Ovary (tissue), 10 donors: ENCODE data around the gene PPP2R5A. TPM values are rescaled to one million over a fixed set of nuclear protein-coding genes. Genes with fewer than 3 reads are reported as not detected.

ENCODE experiments used
- DNase-seq, 5 donors: peaks; one replicate each; pipeline ENCODE4 v3.0.0-alpha.2; 2019 to 2020
- H3K27ac ChIP-seq, 2 donors: fragments of 200-600 bp; one replicate each; pipeline versions ENCODE4 v1.5.1 to v1.8.0; 2019 to 2022
- H3K27me3 ChIP-seq: fragments of 200-600 bp; one replicate; pipeline ENCODE4 v1.8.0; 2022
- H3K36me3 ChIP-seq: fragments of 200-600 bp; sonication (generic); one replicate; pipeline ENCODE4 v1.5.1; 2019
- H3K4me1 ChIP-seq: one replicate; pipeline ENCODE4 v1.8.1; 2013; ENCODE audit warnings: mild to moderate bottlenecking, moderate library complexity; ENCODE audit not compliant: insufficient read depth
- H3K4me3 ChIP-seq: fragments of 200-600 bp; sonication (generic); one replicate; pipeline ENCODE4 v1.5.1; 2017
- H3K9me3 ChIP-seq, 2 donors: fragments of 200-600 bp in 1 of 2; sonication (generic) in 1 of 2; one replicate each; pipeline versions ENCODE4 v1.5.1 to v1.8.1; 2013 to 2019; ENCODE audit warnings: mild to moderate bottlenecking in 1 of 2, moderate library complexity in 1 of 2
- CTCF ChIP-seq, 3 donors: fragments of 450-650 bp in 2 of 3; fragments of 200-600 bp in 1 of 3; IDR thresholded peaks; one replicate each; pipeline versions ENCODE4 v1.5.1 to v1.8.0; 2016 to 2022; ENCODE audit warnings: antibody characterized with exemption in 3 of 3, mild to moderate bottlenecking in 1 of 3
- EP300 ChIP-seq: sonication (generic); formaldehyde crosslinking; IDR thresholded peaks from one replicate; pipeline ENCODE4 v1.6.1; 2017; ENCODE audit warnings: antibody characterized with exemption
- POLR2A ChIP-seq: fragments of 450-650 bp; IDR thresholded peaks from one replicate; pipeline ENCODE4 v1.6.1; 2017; ENCODE audit warnings: antibody characterized with exemption, mild to moderate bottlenecking, moderate library complexity
- WGBS, 3 donors: extraction: QIAGEN DNeasy Blood & Tissue Kit in 1 of 3; methylation state at CpG; one replicate each; pipeline versions ENCODE4 v1.1.5 to v1.1.7; 2013 to 2017; 5-methylcytosine and 5-hydroxymethylcytosine counted together
- intact Hi-C, 4 donors: fragments of 100-400 bp; cut with DNase I; formaldehyde crosslinking; loops; one replicate each; pipeline versions ENCODE4 v1.11.0 to v1.15.1; 2022 to 2023
- long read RNA-seq, 3 donors: library from polyadenylated mRNA in 2 of 3; unstranded in 2 of 3; transcript quantifications; one replicate each; pipeline ENCODE4 v2.0.0 and lab custom pipeline, GENCODE V29; 2021 to 2026
- polyA plus RNA-seq, 2 donors: library from polyadenylated mRNA; stranded (reverse); fragments of 200-250 nt in 1 of 2; fragments of 350-450 nt in 1 of 2; fragmentation: Illumina TruSeq in 1 of 2; extraction: RNeasy Lipid Tissue Mini Kit (QIAGEN cat#74804) in 1 of 2; gene quantifications; one replicate each; pipeline ENCODE4 v1.2.3, GENCODE V29; 2013 to 2014
- total RNA-seq, 7 donors: library from RNA; depleted of rRNA in 2 of 7; stranded (reverse); fragments of >200 nt in 2 of 7; fragmentation: NEBNext Ultra II Directional in 3 of 7; extraction: Animal tissue kit (Norgen Biotek cat#: 25700) in 3 of 7; gene quantifications; one replicate each; pipeline versions ENCODE4 v1.1.0 to v1.2.4, GENCODE V29; 2016 to 2023
- donor health status: DM: no; HTN: no; CAD: no; lungs with moderate emphysema.
- donor health status: DM: no; HTN: no; CAD: no.
- donor health status: Bipolar disorder and iron deficiency.
- donor health status: DM: yes; HTN: yes; CAD: no.
- donor health status: DM: no; HTN: no; CAD: no.
- donor health status: DM: yes; HTN: yes; CAD: no.

PPP2R5A gene
- total RNA-seq (10 to 100 TPM; 17.4 to 20.9 (median 19.0) TPM), polyA plus RNA-seq (10 to 100 TPM; 16.6 to 34.3 TPM)
- long read RNA-seq, donor 1, partial matches to known transcripts: 1 of 2 reads
- long read RNA-seq, donor 1, other reads (novel, unspliced or antisense): 0 of 2 reads
- long read RNA-seq, donor 2, partial matches to known transcripts: 16 of 18 reads
- long read RNA-seq, donor 2, other reads (novel, unspliced or antisense): 0 of 18 reads
- long read RNA-seq, donor 3, transcript PPP2R5A-201 (13 exons, 3,128 nt): major isoform, 17 of 25 reads
- long read RNA-seq, donor 3, partial matches to known transcripts: 5 of 25 reads
- long read RNA-seq, donor 3, other reads (novel, unspliced or antisense): 3 of 25 reads

GRCh38 chr1:212284744-212285684 lies at the start of gene PPP2R5A:
PPP2R5A (plus strand) TSS chr1:212285410; CDS start chr1:212286111, 701 bp downstream.
- peak within 1 kb of the TSS; percentile 91 for H3K4me3 ChIP-seq
- intact Hi-C loops: loop anchor here in 2 of 4 donors (10.0 kb wide), 2 partner anchors 170 to 320 kb away; partner anchors contain the start of gene ATF3 (in 1 of the 2)
- H3K27ac ChIP-seq: peak within 1 kb of the TSS; percentile 93 to 94
- TF ChIP-seq CTCF (IDR thresholded peaks at IDR 0.05) (no peak), EP300 (peak; percentile 51), POLR2A (peak; percentile 84)
- H3K4me1 ChIP-seq: peaks cover 4% of the 10 kb centered on the region
- no peaks in the 10 kb centered on the region for H3K9me3 ChIP-seq
- WGBS, 3 donors: 0% methylated on average over 72 to 92 of the region's 92 CpGs
- H3K27me3 ChIP-seq: no peaks in the 10 kb centered on the region
- H3K36me3 ChIP-seq: no peaks in the 10 kb centered on the region
- DNase-seq: peak; percentile 98 to 99 (median 99)

- TF ChIP-seq CTCF (IDR thresholded peaks at IDR 0.05): no peak
- no peak for TF ChIP-seq EP300
- no peak for TF ChIP-seq POLR2A
- Histone ChIP-seq H3K27ac (no peak overlapping the region), H3K36me3 (no peaks in the 10 kb centered on the region), H3K9me3 (no peaks in the 10 kb centered on the region), H3K27me3 (no peaks in the 10 kb centered on the region), H3K4me3 (no peak overlapping the region), H3K4me1 (no peaks in the 10 kb centered on the region)
- DNase-seq: no peak
- WGBS, 3 donors: 85 to 91% (median 89%) methylated on average over 5 of the region's 5 CpGs
- intact Hi-C loops: no loop called here
Observed at GRCh38 chr1:212235857-212236256, 49.4 kb upstream of the PPP2R5A start.

- Histone ChIP-seq H3K4me3 (no peak overlapping the region), H3K27ac (no peak overlapping the region), H3K4me1 (no peaks in the 10 kb centered on the region), H3K36me3 (no peaks in the 10 kb centered on the region), H3K9me3 (no peaks in the 10 kb centered on the region), H3K27me3 (no peaks in the 10 kb centered on the region)
- WGBS, 3 donors: 84 to 93% (median 87%) methylated on average over 3 of the region's 3 CpGs
- DNase-seq: no peak
- intact Hi-C loops: no loop called here
- TF ChIP-seq EP300: no peak
- no peak for TF ChIP-seq POLR2A
- TF ChIP-seq CTCF (IDR thresholded peaks at IDR 0.05): no peak
Observed at GRCh38 chr1:212236664-212237220, 48.5 kb upstream of the PPP2R5A start.

- no peak for DNase-seq
- no peak overlapping the region for H3K4me3 ChIP-seq
- no peaks in the 10 kb centered on the region for H3K9me3 ChIP-seq
- no peaks in the 10 kb centered on the region for H3K27me3 ChIP-seq
- TF ChIP-seq POLR2A (no peak), CTCF (IDR thresholded peaks at IDR 0.05) (no peak), EP300 (no peak)
- no peak overlapping the region for H3K27ac ChIP-seq
- intact Hi-C loops: no loop called here
- no peaks in the 10 kb centered on the region for H3K36me3 ChIP-seq
- no peaks in the 10 kb centered on the region for H3K4me1 ChIP-seq
Observed at GRCh38 chr1:212237651-212238050, 47.6 kb upstream of the PPP2R5A start.
